H9 (cell line): ENCODE results near the gene C1orf21. TPM values are rescaled to one million over a fixed set of nuclear protein-coding genes. Genes with fewer than 3 reads are reported as not detected.

Experiments used
- DNase-seq: peaks from one replicate; pipeline ENCODE4 v3.0.0-alpha.2; 2017
- H2AFZ ChIP-seq: one replicate; pipeline ENCODE4 v1.6.1; 2013; ENCODE audit warnings: mild to moderate bottlenecking, low read length, control low read depth, moderate library complexity
- H2AK5ac ChIP-seq: 2 replicates; pipeline ENCODE4 v1.6.1; 2013; ENCODE audit warnings: low read length, control low read depth, mixed read lengths; ENCODE audit not compliant: insufficient read length
- H2BK120ac ChIP-seq: one replicate; pipeline ENCODE4 v1.6.1; 2013; ENCODE audit warnings: low read depth, mild to moderate bottlenecking, low read length, control low read depth, inconsistent platforms; ENCODE audit not compliant: poor library complexity, severe bottlenecking
- H2BK12ac ChIP-seq: 2 replicates; pipeline ENCODE4 v1.6.1; 2013; ENCODE audit warnings: low read length, control low read depth, mixed read lengths, low read depth; ENCODE audit not compliant: insufficient read length
- H2BK15ac ChIP-seq: 2 replicates; pipeline ENCODE4 v1.6.1; 2013; ENCODE audit warnings: low read depth, low read length, control low read depth
- H2BK20ac ChIP-seq: one replicate; pipeline ENCODE4 v1.6.1; 2013; ENCODE audit warnings: low read depth, mild to moderate bottlenecking, low read length, control low read depth, inconsistent platforms; ENCODE audit not compliant: poor library complexity, severe bottlenecking
- H2BK5ac ChIP-seq: 2 replicates; pipeline ENCODE4 v1.6.1; 2013; ENCODE audit warnings: low read length, control low read depth, mixed read lengths; ENCODE audit not compliant: insufficient read length
- H3K14ac ChIP-seq: 2 replicates; pipeline ENCODE4 v1.6.1; 2013; ENCODE audit warnings: low read length, control low read depth; ENCODE audit not compliant: insufficient read depth
- H3K18ac ChIP-seq: 2 replicates; pipeline ENCODE4 v1.6.1; 2013; ENCODE audit warnings: low read depth, mild to moderate bottlenecking, mixed read lengths, low read length, control low read depth; ENCODE audit not compliant: insufficient read length
- H3K23ac ChIP-seq: 2 replicates; pipeline ENCODE4 v1.6.1; 2013; ENCODE audit warnings: low read length, control low read depth, mixed read lengths, low read depth; ENCODE audit not compliant: insufficient read length
- H3K23me2 ChIP-seq: 2 replicates; pipeline ENCODE4 v1.6.1; 2013; ENCODE audit warnings: low read depth, mild to moderate bottlenecking, mixed read lengths, low read length, control low read depth; ENCODE audit not compliant: insufficient read length, poor library complexity, severe bottlenecking
- H3K27ac ChIP-seq: 2 replicates; pipeline ENCODE4 v1.5.1; 2013; ENCODE audit warnings: low read length, control low read depth, mixed read lengths, low read depth; ENCODE audit not compliant: insufficient read length
- H3K27me3 ChIP-seq: 2 replicates; pipeline ENCODE4 v1.6.1; 2013; ENCODE audit warnings: low read length, control low read depth, inconsistent platforms; ENCODE audit not compliant: insufficient read depth
- H3K4ac ChIP-seq: 2 replicates; pipeline ENCODE4 v1.6.1; 2013; ENCODE audit warnings: low read depth, mild to moderate bottlenecking, control low read depth, inconsistent platforms, low read length, moderate library complexity
- H3K4me1 ChIP-seq: 2 replicates; pipeline ENCODE4 v1.6.1; 2013; ENCODE audit warnings: low read length, control low read depth, inconsistent platforms; ENCODE audit not compliant: insufficient read depth
- H3K4me2 ChIP-seq: 2 replicates; pipeline ENCODE4 v1.6.1; 2013; ENCODE audit warnings: low read length, control low read depth, mixed read lengths; ENCODE audit not compliant: insufficient read length, insufficient read depth
- H3K56ac ChIP-seq: 2 replicates; pipeline ENCODE4 v1.6.1; 2013; ENCODE audit warnings: low read depth, mild to moderate bottlenecking, mixed read lengths, low read length, control low read depth; ENCODE audit not compliant: insufficient read length
- H3K79me1 ChIP-seq: 2 replicates; pipeline ENCODE4 v1.6.1; 2013; ENCODE audit warnings: low read depth, mild to moderate bottlenecking, moderate library complexity, low read length, control low read depth, inconsistent platforms; ENCODE audit not compliant: insufficient read depth, poor library complexity, severe bottlenecking
- H3K79me2 ChIP-seq: 2 replicates; pipeline ENCODE4 v1.6.1; 2013; ENCODE audit warnings: low read length, control low read depth, inconsistent platforms; ENCODE audit not compliant: insufficient read depth
- H3K9ac ChIP-seq: 2 replicates; pipeline ENCODE4 v1.6.1; 2013; ENCODE audit warnings: low read length, control low read depth, mixed read lengths; ENCODE audit not compliant: insufficient read length; ENCODE audit errors: extremely low read depth
- H3K9me3 ChIP-seq: one replicate; pipeline ENCODE4 v1.6.1; 2013; ENCODE audit warnings: low read depth, low read length, inconsistent platforms; ENCODE audit not compliant: control insufficient read depth
- H3T11ph ChIP-seq: one replicate; pipeline ENCODE4 v1.6.1; 2013; ENCODE audit warnings: mild to moderate bottlenecking, low read length, control low read depth, inconsistent platforms
- H4K20me1 ChIP-seq: one replicate; pipeline ENCODE4 v1.6.1; 2013; ENCODE audit not compliant: control insufficient read depth, insufficient read length, insufficient read depth
- H4K5ac ChIP-seq: 2 replicates; pipeline ENCODE4 v1.6.1; 2013; ENCODE audit warnings: low read depth, mild to moderate bottlenecking, mixed read lengths, low read length, control low read depth; ENCODE audit not compliant: insufficient read length
- H4K8ac ChIP-seq: replicated peaks from 2 replicates; pipeline ENCODE4 v1.6.1; 2013; ENCODE audit warnings: low read length, control low read depth, mixed read lengths, low read depth; ENCODE audit not compliant: insufficient read length
- H4K91ac ChIP-seq: 2 replicates; pipeline ENCODE4 v1.6.1; 2013; ENCODE audit warnings: low read depth, mild to moderate bottlenecking, moderate library complexity, mixed read lengths, low read length, control low read depth; ENCODE audit not compliant: insufficient read length
- H3K27ac Mint-ChIP-seq, 3 experiments: 2 replicates in 2 of 3; 3 replicates in 1 of 3; pipeline ENCODE4 v1.8.0; 2020 to 2021; ENCODE audit warnings: mixed read lengths in 3 of 3, mild to moderate bottlenecking in 1 of 3, moderate library complexity in 1 of 3
- H3K27me3 Mint-ChIP-seq: 2 replicates; pipeline ENCODE4 v1.8.0; 2021; ENCODE audit warnings: low read depth, mild to moderate bottlenecking, moderate library complexity, mixed read lengths
- H3K36me3 Mint-ChIP-seq, 3 experiments: 2 replicates in 2 of 3; 3 replicates in 1 of 3; pipeline ENCODE4 v1.8.0; 2020 to 2021; ENCODE audit warnings: low read depth in 3 of 3, mixed read lengths in 3 of 3; ENCODE audit not compliant: insufficient read depth in 1 of 3
- H3K4me1 Mint-ChIP-seq, 2 experiments: 2 replicates each; pipeline ENCODE4 v1.8.0; 2020; ENCODE audit warnings: mixed read lengths in 2 of 2
- H3K4me3 Mint-ChIP-seq, 2 experiments: 2 replicates in 1 of 2; 3 replicates in 1 of 2; pipeline ENCODE4 v1.8.0; 2020 to 2021; ENCODE audit warnings: mild to moderate bottlenecking in 2 of 2, mixed read lengths in 2 of 2, moderate library complexity in 1 of 2
- H3K9me3 Mint-ChIP-seq, 2 experiments: 2 replicates in 1 of 2; 3 replicates in 1 of 2; pipeline ENCODE4 v1.8.0; 2020; ENCODE audit warnings: mild to moderate bottlenecking in 2 of 2, mixed read lengths in 2 of 2, moderate library complexity in 1 of 2
- CTCF ChIP-seq: fragments of 200-600 bp; sonication (generic); conservative IDR thresholded peaks from 3 replicates; pipeline ENCODE4 v1.8.0; 2021; ENCODE audit warnings: antibody characterized with exemption, mild to moderate bottlenecking
- WGBS: extraction: QIAGEN DNeasy Blood & Tissue Kit; methylation state at CpG from one replicate; pipeline ENCODE4 v1.1.7; 2013; ENCODE audit warnings: missing lambda C conversion rate, low lambda C conversion rate, mixed read lengths; ENCODE audit not compliant: insufficient read length; ENCODE audit errors: extremely low coverage; 5-methylcytosine and 5-hydroxymethylcytosine counted together
- total RNA-seq: library from RNA; stranded (reverse); gene quantifications from 2 replicates; pipeline ENCODE4 v1.2.1, GENCODE V29; 2021

Gene C1orf21
- total RNA-seq, 1 experiment from 2014 or later, result 36.0 TPM

- H3K4me2 ChIP-seq, result no peak overlapping the region
- H4K5ac ChIP-seq, result no peak overlapping the region
- H3K14ac ChIP-seq, result no peak overlapping the region
- H3K23me2 ChIP-seq, result no peaks in the 10 kb centered on the region
- H2AFZ ChIP-seq, result no peak overlapping the region
- no peak overlapping the region for H3K56ac ChIP-seq
- H4K91ac ChIP-seq, result no peak overlapping the region
- H3K79me1 ChIP-seq, result no peaks in the 10 kb centered on the region
- H2BK20ac ChIP-seq, result no peak overlapping the region
- peak; percentile 42 for DNase-seq
- H3T11ph ChIP-seq, result no peak overlapping the region
- no peak overlapping the region for H4K8ac ChIP-seq
- H3K4ac ChIP-seq, result no peak overlapping the region
- no peak overlapping the region for H2BK120ac ChIP-seq
- Mint-ChIP-seq H3K4me1 (peaks cover 40 to 41% of the 10 kb centered on the region in 2 experiments), H3K36me3 (no peaks in the 10 kb centered on the region), H3K9me3 (peaks cover 0 to 3% of the 10 kb centered on the region in 2 experiments; a peak in 1 of 5 replicates), H3K4me3 (no peak overlapping the region), H3K27ac (no peak overlapping the region), H3K27me3 (no peaks in the 10 kb centered on the region; the same call in 1 of the 2 replicates)
- peaks cover 5% of the 10 kb centered on the region; the same call in 1 of the 2 replicates for H3K4me1 ChIP-seq
- no peak overlapping the region for H2BK15ac ChIP-seq
- H3K27ac ChIP-seq, result no peak overlapping the region
- no peak overlapping the region for H2BK5ac ChIP-seq
- no peaks in the 10 kb centered on the region for H4K20me1 ChIP-seq
- no peak overlapping the region for H2BK12ac ChIP-seq
- 0 out of 2 replicates have a peak, but pooled peaks cover 2% of the 10 kb centered on the region for H3K27me3 ChIP-seq
- no peak overlapping the region for H3K18ac ChIP-seq
- no peaks in the 10 kb centered on the region for H3K79me2 ChIP-seq
- WGBS, result no CpG with 5 or more reads among the region's 6 CpGs
- H2AK5ac ChIP-seq, result no peak overlapping the region
- no peak overlapping the region for H3K9ac ChIP-seq
- H3K23ac ChIP-seq, result no peak overlapping the region
- peak; percentile 59 for TF ChIP-seq CTCF
- H3K9me3 ChIP-seq, result no peaks in the 10 kb centered on the region
Measured at GRCh38 chr1:184379111-184379752, 7.6 kb upstream of the C1orf21 start.
